GM23338 (cell line): ENCODE measurements around the gene TMUB1. TPM values are rescaled to one million over a fixed set of nuclear protein-coding genes. Genes with fewer than 3 reads are reported as not detected.

Experiments
- ATAC-seq: fragments of 200-7000 bp; cut with Tn5 transposase; 3 replicates; pipeline ENCODE4 v1.9.1; 2020
- DNase-seq: peaks from one replicate; pipeline ENCODE4 v3.0.0-alpha.2; 2015; ENCODE audit warnings: low spot score
- H2AFZ ChIP-seq: fragments of 200-600 bp; sonication (generic); 2 replicates; pipeline ENCODE4 v1.8.0; 2016; ENCODE audit warnings: antibody characterized with exemption, mild to moderate bottlenecking, moderate library complexity
- H3F3A ChIP-seq: fragments of 200-600 bp; sonication (generic); replicated peaks from 2 replicates; pipeline ENCODE4 v1.8.0; 2017; ENCODE audit warnings: antibody characterized with exemption, mixed run types, low read depth
- H3K27ac ChIP-seq: fragments of 200-600 bp; sonication (generic); 2 replicates; pipeline ENCODE4 v1.6.1; 2016; ENCODE audit warnings: low read depth
- H3K27me3 ChIP-seq: fragments of 200-600 bp; sonication (generic); 2 replicates; pipeline ENCODE4 v1.8.0; 2016; ENCODE audit warnings: mild to moderate bottlenecking, mixed run types, moderate library complexity; ENCODE audit not compliant: insufficient read depth
- H3K36me3 ChIP-seq: fragments of 200-600 bp; sonication (generic); 2 replicates; pipeline ENCODE4 v1.8.0; 2016; ENCODE audit warnings: mild to moderate bottlenecking; ENCODE audit not compliant: insufficient read depth
- H3K4me1 ChIP-seq: fragments of 200-600 bp; sonication (generic); 2 replicates; pipeline ENCODE4 v1.8.0; 2016; ENCODE audit warnings: mild to moderate bottlenecking, moderate library complexity; ENCODE audit not compliant: insufficient read depth
- H3K4me2 ChIP-seq: fragments of 200-600 bp; sonication (generic); 2 replicates; pipeline ENCODE4 v1.7.1; 2017; ENCODE audit warnings: mixed run types
- H3K4me3 ChIP-seq: fragments of 200-600 bp; sonication (generic); 2 replicates; pipeline ENCODE4 v1.6.1; 2016; ENCODE audit warnings: mixed run types
- H3K79me2 ChIP-seq: fragments of 200-600 bp; sonication (generic); replicated peaks from 2 replicates; pipeline ENCODE4 v1.8.0; 2017; ENCODE audit warnings: mild to moderate bottlenecking; ENCODE audit not compliant: insufficient read depth
- H3K9me2 ChIP-seq: fragments of 200-600 bp; sonication (generic); 2 replicates; pipeline ENCODE4 v1.8.0; 2017; ENCODE audit not compliant: insufficient read depth
- H4K20me1 ChIP-seq: fragments of 200-600 bp; sonication (generic); replicated peaks from 2 replicates; pipeline ENCODE4 v1.8.0; 2017; ENCODE audit warnings: mild to moderate bottlenecking; ENCODE audit not compliant: insufficient read depth
- H3K27ac Mint-ChIP-seq: 2 replicates; pipeline ENCODE4 v1.8.0; 2020; ENCODE audit warnings: inconsistent platforms, mild to moderate bottlenecking, moderate library complexity, mixed read lengths
- H3K27me3 Mint-ChIP-seq: 3 replicates; pipeline ENCODE4 v1.8.0; 2022; ENCODE audit warnings: low read depth, mild to moderate bottlenecking, moderate library complexity, mixed read lengths, inconsistent platforms; ENCODE audit not compliant: insufficient read depth, poor library complexity
- H3K36me3 Mint-ChIP-seq: 3 replicates; pipeline ENCODE4 v1.8.0; 2021; ENCODE audit warnings: low read depth, mild to moderate bottlenecking, inconsistent platforms, moderate library complexity, mixed read lengths
- H3K4me1 Mint-ChIP-seq: 3 replicates; pipeline ENCODE4 v1.8.0; 2020; ENCODE audit warnings: mild to moderate bottlenecking, inconsistent platforms, mixed read lengths
- H3K4me3 Mint-ChIP-seq: 3 replicates; pipeline ENCODE4 v1.8.0; 2021; ENCODE audit warnings: moderate library complexity, mild to moderate bottlenecking, inconsistent platforms, mixed read lengths
- H3K9me3 Mint-ChIP-seq: 3 replicates; pipeline ENCODE4 v1.8.0; 2020; ENCODE audit warnings: moderate library complexity, mild to moderate bottlenecking, inconsistent platforms, mixed read lengths
- CREB1 ChIP-seq: fragments of 250-450 bp; sonication (Bioruptor Pico); IDR thresholded peaks from 2 replicates; pipeline ENCODE4 v1.5.0; 2020; ENCODE audit warnings: low read depth, mild to moderate bottlenecking, moderate library complexity
- JUNB ChIP-seq: IDR thresholded peaks from one replicate; pipeline ENCODE4 v1.6.1; 2016; ENCODE audit warnings: antibody characterized with exemption; ENCODE audit not compliant: unreplicated experiment
- POLR2AphosphoS5 ChIP-seq: IDR thresholded peaks from 2 replicates; pipeline ENCODE4 v1.6.1; 2016; ENCODE audit warnings: antibody characterized with exemption, low read depth
- polyA plus RNA-seq: library from polyadenylated mRNA; unstranded; fragments of >200 nt; fragmentation: Nextera tagmentation; extraction: Ambion mirVana; gene quantifications from 2 replicates; pipeline ENCODE4 v1.2.1, GENCODE V29; 2016
- total RNA-seq: library from RNA; depleted of rRNA; stranded (reverse); fragments of >200 nt; shearing (Covaris generic); gene quantifications from 2 replicates; pipeline ENCODE4 v1.2.3, GENCODE V29; 2014
- TF ChIP-seq, protein P1 (sequence below): fragments of 250-450 bp; sonication (Bioruptor Pico); IDR thresholded peaks from 2 replicates; pipeline ENCODE4 v1.5.0; 2020; ENCODE audit warnings: mild to moderate bottlenecking, moderate library complexity
- TF ChIP-seq, protein P2 (sequence below): IDR thresholded peaks from 2 replicates; pipeline ENCODE4 v1.6.1; 2016; ENCODE audit warnings: antibody characterized with exemption

Gene TMUB1
- total and polyA plus RNA-seq, 2 experiments from 2014 or later: 47.6 to 61.1 TPM

GRCh38 chr7:151080522-151081169 lies 2.6 kb downstream of the TMUB1 start, which contains the start of gene FASTK:
Gene FASTK, minus strand, starts transcription at chr7:151080809. Its CDS starts 43 bp downstream, at chr7:151080766.
- Histone ChIP-seq H3K4me3 (peak within 1 kb of the TSS; percentile 91), H3K79me2 (peaks cover 6% of the 10 kb centered on the region; the same call in 1 of the 2 replicates), H2AFZ (peak within 1 kb of the TSS; percentile 86; the same call in 1 of the 2 replicates), H3F3A (peaks cover 20% of the 10 kb centered on the region), H3K27ac (no peak within 1 kb of the TSS), H3K4me2 (peak within 1 kb of the TSS; percentile 98), H3K9me2 (no peaks in the 10 kb centered on the region), H4K20me1 (peaks cover 12% of the 10 kb centered on the region), H3K36me3 (no peaks in the 10 kb centered on the region), H3K4me1 (peaks cover 39% of the 10 kb centered on the region), H3K27me3 (peaks cover 18% of the 10 kb centered on the region)
- DNase-seq (peak; percentile 94), ATAC-seq (peak; percentile 55)
- H3K27ac Mint-ChIP-seq: peak within 1 kb of the TSS; percentile 86; the same call in 1 of the 2 replicates
- peaks cover 45% of the 10 kb centered on the region for H3K4me1 Mint-ChIP-seq
- H3K4me3 Mint-ChIP-seq: peak within 1 kb of the TSS; percentile 89
- H3K27me3 Mint-ChIP-seq: peaks cover 27% of the 10 kb centered on the region
- peaks cover 2% of the 10 kb centered on the region; the same call in 1 of the 3 replicates for H3K9me3 Mint-ChIP-seq
- H3K36me3 Mint-ChIP-seq: peaks cover 13% of the 10 kb centered on the region
- TF ChIP-seq, protein P1, sequence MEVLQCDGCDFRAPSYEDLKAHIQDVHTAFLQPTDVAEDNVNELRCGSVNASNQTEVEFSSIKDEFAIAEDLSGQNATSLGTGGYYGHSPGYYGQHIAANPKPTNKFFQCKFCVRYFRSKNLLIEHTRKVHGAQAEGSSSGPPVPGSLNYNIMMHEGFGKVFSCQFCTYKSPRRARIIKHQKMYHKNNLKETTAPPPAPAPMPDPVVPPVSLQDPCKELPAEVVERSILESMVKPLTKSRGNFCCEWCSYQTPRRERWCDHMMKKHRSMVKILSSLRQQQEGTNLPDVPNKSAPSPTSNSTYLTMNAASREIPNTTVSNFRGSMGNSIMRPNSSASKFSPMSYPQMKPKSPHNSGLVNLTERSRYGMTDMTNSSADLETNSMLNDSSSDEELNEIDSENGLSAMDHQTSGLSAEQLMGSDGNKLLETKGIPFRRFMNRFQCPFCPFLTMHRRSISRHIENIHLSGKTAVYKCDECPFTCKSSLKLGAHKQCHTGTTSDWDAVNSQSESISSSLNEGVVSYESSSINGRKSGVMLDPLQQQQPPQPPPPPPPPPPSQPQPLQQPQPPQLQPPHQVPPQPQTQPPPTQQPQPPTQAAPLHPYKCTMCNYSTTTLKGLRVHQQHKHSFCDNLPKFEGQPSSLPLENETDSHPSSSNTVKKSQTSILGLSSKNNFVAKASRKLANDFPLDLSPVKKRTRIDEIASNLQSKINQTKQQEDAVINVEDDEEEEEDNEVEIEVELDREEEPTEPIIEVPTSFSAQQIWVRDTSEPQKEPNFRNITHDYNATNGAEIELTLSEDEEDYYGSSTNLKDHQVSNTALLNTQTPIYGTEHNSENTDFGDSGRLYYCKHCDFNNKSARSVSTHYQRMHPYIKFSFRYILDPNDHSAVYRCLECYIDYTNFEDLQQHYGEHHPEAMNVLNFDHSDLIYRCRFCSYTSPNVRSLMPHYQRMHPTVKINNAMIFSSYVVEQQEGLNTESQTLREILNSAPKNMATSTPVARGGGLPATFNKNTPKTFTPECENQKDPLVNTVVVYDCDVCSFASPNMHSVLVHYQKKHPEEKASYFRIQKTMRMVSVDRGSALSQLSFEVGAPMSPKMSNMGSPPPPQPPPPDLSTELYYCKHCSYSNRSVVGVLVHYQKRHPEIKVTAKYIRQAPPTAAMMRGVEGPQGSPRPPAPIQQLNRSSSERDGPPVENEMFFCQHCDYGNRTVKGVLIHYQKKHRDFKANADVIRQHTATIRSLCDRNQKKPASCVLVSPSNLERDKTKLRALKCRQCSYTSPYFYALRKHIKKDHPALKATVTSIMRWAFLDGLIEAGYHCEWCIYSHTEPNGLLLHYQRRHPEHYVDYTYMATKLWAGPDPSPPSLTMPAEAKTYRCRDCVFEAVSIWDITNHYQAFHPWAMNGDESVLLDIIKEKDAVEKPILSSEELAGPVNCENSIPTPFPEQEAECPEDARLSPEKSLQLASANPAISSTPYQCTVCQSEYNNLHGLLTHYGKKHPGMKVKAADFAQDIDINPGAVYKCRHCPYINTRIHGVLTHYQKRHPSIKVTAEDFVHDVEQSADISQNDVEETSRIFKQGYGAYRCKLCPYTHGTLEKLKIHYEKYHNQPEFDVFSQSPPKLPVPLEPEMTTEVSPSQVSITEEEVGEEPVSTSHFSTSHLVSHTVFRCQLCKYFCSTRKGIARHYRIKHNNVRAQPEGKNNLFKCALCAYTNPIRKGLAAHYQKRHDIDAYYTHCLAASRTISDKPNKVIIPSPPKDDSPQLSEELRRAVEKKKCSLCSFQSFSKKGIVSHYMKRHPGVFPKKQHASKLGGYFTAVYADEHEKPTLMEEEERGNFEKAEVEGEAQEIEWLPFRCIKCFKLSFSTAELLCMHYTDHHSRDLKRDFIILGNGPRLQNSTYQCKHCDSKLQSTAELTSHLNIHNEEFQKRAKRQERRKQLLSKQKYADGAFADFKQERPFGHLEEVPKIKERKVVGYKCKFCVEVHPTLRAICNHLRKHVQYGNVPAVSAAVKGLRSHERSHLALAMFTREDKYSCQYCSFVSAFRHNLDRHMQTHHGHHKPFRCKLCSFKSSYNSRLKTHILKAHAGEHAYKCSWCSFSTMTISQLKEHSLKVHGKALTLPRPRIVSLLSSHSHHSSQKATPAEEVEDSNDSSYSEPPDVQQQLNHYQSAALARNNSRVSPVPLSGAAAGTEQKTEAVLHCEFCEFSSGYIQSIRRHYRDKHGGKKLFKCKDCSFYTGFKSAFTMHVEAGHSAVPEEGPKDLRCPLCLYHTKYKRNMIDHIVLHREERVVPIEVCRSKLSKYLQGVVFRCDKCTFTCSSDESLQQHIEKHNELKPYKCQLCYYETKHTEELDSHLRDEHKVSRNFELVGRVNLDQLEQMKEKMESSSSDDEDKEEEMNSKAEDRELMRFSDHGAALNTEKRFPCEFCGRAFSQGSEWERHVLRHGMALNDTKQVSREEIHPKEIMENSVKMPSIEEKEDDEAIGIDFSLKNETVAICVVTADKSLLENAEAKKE: no peak
- TF ChIP-seq POLR2AphosphoS5 (peak; percentile 79), CREB1 (CRISPR knock-in tag) (peak; percentile 66; the same call in 1 of the 2 replicates), JUNB (no peak)
- TF ChIP-seq, protein P2, sequence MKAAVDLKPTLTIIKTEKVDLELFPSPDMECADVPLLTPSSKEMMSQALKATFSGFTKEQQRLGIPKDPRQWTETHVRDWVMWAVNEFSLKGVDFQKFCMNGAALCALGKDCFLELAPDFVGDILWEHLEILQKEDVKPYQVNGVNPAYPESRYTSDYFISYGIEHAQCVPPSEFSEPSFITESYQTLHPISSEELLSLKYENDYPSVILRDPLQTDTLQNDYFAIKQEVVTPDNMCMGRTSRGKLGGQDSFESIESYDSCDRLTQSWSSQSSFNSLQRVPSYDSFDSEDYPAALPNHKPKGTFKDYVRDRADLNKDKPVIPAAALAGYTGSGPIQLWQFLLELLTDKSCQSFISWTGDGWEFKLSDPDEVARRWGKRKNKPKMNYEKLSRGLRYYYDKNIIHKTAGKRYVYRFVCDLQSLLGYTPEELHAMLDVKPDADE: 0 out of 2 replicates have a peak, but pooled peaks have one; percentile 16
